Measurements from ENCODE around the gene FTO.

The FTO gene

GRCh38 chr16:53792161-53792951 is 88.4 kb downstream of the FTO start:
- TF ChIP-seq SIN3A (IDR thresholded peaks at IDR 0.05; ENCODE audit: borderline replicate concordance, insufficient read depth, low read length): no peak
- TF ChIP-seq TAF1 (IDR thresholded peaks at IDR 0.05; ENCODE audit: borderline replicate concordance, insufficient read depth, low read length): no peak
- no peak for TF ChIP-seq POLR2AphosphoS5 (IDR thresholded peaks at IDR 0.05; ENCODE audit: low read depth, low read length)
- TF ChIP-seq FOXP2 (optimal IDR thresholded peaks at IDR 0.05; ENCODE audit: borderline replicate concordance, extremely low read depth, extremely low read length, insufficient read depth): no peak

DNA sequence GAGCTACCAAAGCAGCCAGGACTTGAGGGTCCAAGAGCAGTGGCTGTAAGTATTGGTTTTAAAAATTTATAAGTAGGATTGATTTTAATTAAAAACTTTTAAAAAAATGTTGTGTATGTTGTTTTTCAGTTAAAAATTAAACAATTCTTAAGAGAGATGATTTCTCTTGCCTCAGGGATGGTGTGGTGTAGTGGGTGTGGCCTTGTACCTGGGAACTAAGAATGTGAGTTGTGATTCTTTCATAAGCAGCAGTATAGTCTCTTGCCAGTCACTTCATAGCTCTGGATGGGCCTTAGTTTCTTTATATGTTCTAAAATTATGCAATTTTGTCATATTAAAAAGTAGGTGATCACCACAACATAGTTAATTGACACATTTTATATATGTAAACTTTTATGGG is 99.5 kb downstream of the FTO start:
- TF ChIP-seq FOXP2 (optimal IDR thresholded peaks at IDR 0.05; ENCODE audit: borderline replicate concordance, extremely low read depth, extremely low read length, insufficient read depth): no peak
- no peak for TF ChIP-seq POLR2AphosphoS5 (IDR thresholded peaks at IDR 0.05; ENCODE audit: low read depth, low read length)
- no peak for TF ChIP-seq SIN3A (IDR thresholded peaks at IDR 0.05; ENCODE audit: borderline replicate concordance, insufficient read depth, low read length)

- TF ChIP-seq REST (IDR thresholded peaks at IDR 0.05; ENCODE audit: insufficient read depth in 1 of 2, low read depth in 2 of 2, low read length in 2 of 2): no peak
- TF ChIP-seq TAF1 (IDR thresholded peaks at IDR 0.05; ENCODE audit: borderline replicate concordance, insufficient read depth, low read length): no peak
- no peak for TF ChIP-seq SIN3A (IDR thresholded peaks at IDR 0.05; ENCODE audit: borderline replicate concordance, insufficient read depth, low read length)
- TF ChIP-seq POLR2AphosphoS5 (IDR thresholded peaks at IDR 0.05; ENCODE audit: low read depth, low read length): no peak
- no peak for TF ChIP-seq FOXP2 (optimal IDR thresholded peaks at IDR 0.05; ENCODE audit: borderline replicate concordance, extremely low read depth, extremely low read length, insufficient read depth)
Measured at GRCh38 chr16:53803998-53804397, 100.0 kb downstream of the FTO start.

GRCh38 chr16:53804467-53804866 is 100.5 kb downstream of the FTO start:
- TF ChIP-seq REST (IDR thresholded peaks at IDR 0.05; ENCODE audit: insufficient read depth in 1 of 2, low read depth in 2 of 2, low read length in 2 of 2) (no peak), TAF1 (IDR thresholded peaks at IDR 0.05; ENCODE audit: borderline replicate concordance, insufficient read depth, low read length) (no peak), SIN3A (IDR thresholded peaks at IDR 0.05; ENCODE audit: borderline replicate concordance, insufficient read depth, low read length) (no peak), POLR2AphosphoS5 (IDR thresholded peaks at IDR 0.05; ENCODE audit: low read depth, low read length) (no peak), FOXP2 (optimal IDR thresholded peaks at IDR 0.05; ENCODE audit: borderline replicate concordance, extremely low read depth, extremely low read length, insufficient read depth) (no peak)

- TF ChIP-seq REST (IDR thresholded peaks at IDR 0.05; ENCODE audit: insufficient read depth in 1 of 2, low read depth in 2 of 2, low read length in 2 of 2): no peak
- TF ChIP-seq SIN3A (IDR thresholded peaks at IDR 0.05; ENCODE audit: borderline replicate concordance, insufficient read depth, low read length): no peak
- no peak for TF ChIP-seq FOXP2 (optimal IDR thresholded peaks at IDR 0.05; ENCODE audit: borderline replicate concordance, extremely low read depth, extremely low read length, insufficient read depth)
Measured at GRCh38 chr16:53805113-53805512, 101.2 kb downstream of the FTO start.

GRCh38 chr16:53805752-53806151 is 101.8 kb downstream of the FTO start:
- no peak for TF ChIP-seq FOXP2 (optimal IDR thresholded peaks at IDR 0.05; ENCODE audit: borderline replicate concordance, extremely low read depth, extremely low read length, insufficient read depth)
- TF ChIP-seq TAF1 (IDR thresholded peaks at IDR 0.05; ENCODE audit: borderline replicate concordance, insufficient read depth, low read length): no peak
- no peak for TF ChIP-seq POLR2AphosphoS5 (IDR thresholded peaks at IDR 0.05; ENCODE audit: low read depth, low read length)
- TF ChIP-seq SIN3A (IDR thresholded peaks at IDR 0.05; ENCODE audit: borderline replicate concordance, insufficient read depth, low read length): no peak

Measured in PFSK-1 (cell line).